ENCODE results near the gene SYT11. TPM values are rescaled to one million over a fixed set of nuclear protein-coding genes. Genes with fewer than 3 reads are reported as not detected.

Gene SYT11
- total and polyA plus RNA-seq, 2 of the 8 experiments (the other 6 are each of a cell fraction or from before 2014, with no cell fraction given), result 7.2 to 9.6 TPM

DNA sequence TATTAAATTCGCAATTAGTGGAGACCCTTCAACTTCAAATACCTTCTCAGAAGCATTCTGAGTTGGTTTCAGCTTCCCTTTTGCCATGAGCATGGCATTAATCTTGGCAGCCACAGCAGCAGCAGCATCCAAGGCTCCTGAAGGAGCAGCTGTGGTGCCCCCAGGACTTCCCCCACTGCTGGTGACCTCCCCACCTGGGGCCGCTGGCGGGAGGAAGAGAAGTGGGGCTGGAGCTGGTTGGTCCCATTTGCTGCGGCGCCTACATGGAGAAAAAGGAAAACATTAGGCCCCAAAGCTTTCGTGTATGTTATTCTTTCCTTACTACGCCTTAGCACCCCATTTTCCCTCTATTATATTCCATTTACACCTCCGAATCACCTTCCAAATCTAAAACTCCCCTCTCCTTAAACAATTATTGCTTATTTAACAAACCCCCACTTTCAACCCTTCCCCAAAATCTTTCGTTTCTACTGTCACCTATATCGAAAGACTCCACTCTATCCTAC is 74.3 kb downstream of the SYT11 start:
- H3K27ac ChIP-seq (ENCODE audit: low read depth, low read length), result peak overlapping the region; percentile 88

More for the DNA sequence above, 74.3 kb downstream of the SYT11 start:
- peak overlapping the region; percentile 89 to 100 (median 94) for H3K4me3 ChIP-seq (ENCODE audit: extremely low read depth in 1 of 4, insufficient read depth in 2 of 4, low read depth in 3 of 4, low read length in 4 of 4)
- H3K4ac ChIP-seq (replicated peaks; ENCODE audit: insufficient read length, low read depth, low read length), result peak overlapping the region; percentile 32
- peaks cover 10 to 51% of the 10 kb centered on the region in 2 experiments for H3K79me2 ChIP-seq (ENCODE audit: control insufficient read depth in 1 of 2, insufficient read depth in 2 of 2, low read length in 2 of 2)
- no peak overlapping the region for H2BK20ac ChIP-seq (ENCODE audit: low read length)
- H4K8ac ChIP-seq (ENCODE audit: extremely low read depth, insufficient read depth, low read length), result peak overlapping the region; percentile 99; the same call in 1 of the 2 replicates
- H3K23me2 ChIP-seq (ENCODE audit: low read depth, low read length), result peaks cover 5% of the 10 kb centered on the region
- H2BK120ac ChIP-seq (replicated peaks; ENCODE audit: low read depth, low read length), result no peak overlapping the region
- H2AK5ac ChIP-seq (ENCODE audit: low read depth, low read length), result no peak overlapping the region; the same call in 1 of the 2 replicates
- H2BK12ac ChIP-seq (ENCODE audit: low read depth, low read length), result peak overlapping the region; percentile 27; the same call in 1 of the 2 replicates
- peaks cover 0 to 2% (median 1%) of the 10 kb centered on the region in 4 experiments; a peak in 4 of 7 replicates for H3K4me1 ChIP-seq (replicated peaks in 1 of 4; ENCODE audit: control insufficient read depth in 3 of 4, insufficient read depth in 4 of 4, low read length in 3 of 4)
- no peak overlapping the region for H3K23ac ChIP-seq (ENCODE audit: insufficient read length)
- peak overlapping the region; percentile 86 to 100 (median 96) for H3K9ac ChIP-seq (replicated peaks in 1 of 4; ENCODE audit: extremely low read depth in 1 of 4, low read depth in 3 of 4, low read length in 3 of 4)
- H2AFZ ChIP-seq (ENCODE audit: low read length), result no peak overlapping the region
- H3K79me1 ChIP-seq (ENCODE audit: low read depth, low read length), result peaks cover 2% of the 10 kb centered on the region; the same call in 1 of the 2 replicates
- H4K20me1 ChIP-seq (replicated peaks in 1 of 2; ENCODE audit: control insufficient read depth in 1 of 2, insufficient read depth in 2 of 2, low read length in 2 of 2), result peaks cover 0 to 15% of the 10 kb centered on the region in 2 experiments
- peak overlapping the region; percentile 85 to 92 for H3K4me2 ChIP-seq (ENCODE audit: insufficient read depth in 1 of 2, low read depth in 2 of 2, low read length in 2 of 2)
- DNase-seq (ENCODE audit: low read depth in 1 of 2, low spot score in 2 of 2), result no peak
- no peak overlapping the region for H2BK15ac ChIP-seq (ENCODE audit: low read length)
- peak overlapping the region; percentile 70 for H4K91ac ChIP-seq (replicated peaks; ENCODE audit: insufficient read length, low read length)
- H3K56ac ChIP-seq (replicated peaks; ENCODE audit: insufficient read length, low read depth, low read length), result peak overlapping the region; percentile 89
- H3K14ac ChIP-seq (ENCODE audit: insufficient read length), result peak overlapping the region; percentile 67
- H4K5ac ChIP-seq (ENCODE audit: insufficient read length, low read depth, low read length), result peak overlapping the region; percentile 98
- H3K18ac ChIP-seq (ENCODE audit: extremely low read depth, low read length), result no peak overlapping the region
- H3K9me3 ChIP-seq (ENCODE audit: insufficient read depth in 2 of 2, low read depth in 1 of 2, low read length in 1 of 2), result no peaks in the 10 kb centered on the region
- H3K27me3 ChIP-seq (replicated peaks in 1 of 4; ENCODE audit: control insufficient read depth in 3 of 4, extremely low read depth in 1 of 4, insufficient read depth in 3 of 4, low read length in 3 of 4), result no peaks in the 10 kb centered on the region
- no peak for FAIRE-seq
- TF ChIP-seq CHD2 (IDR thresholded peaks at IDR 0.05; ENCODE audit: low read length) (no peak), EZH2 (IDR thresholded peaks at IDR 0.05; ENCODE audit: low read depth, low read length, severe bottlenecking) (no peak), TEAD4 (IDR thresholded peaks at IDR 0.05; ENCODE audit: low read depth, low read length) (no peak), SRF (IDR thresholded peaks at IDR 0.05; ENCODE audit: low read depth, low read length) (no peak), ASH2L (IDR thresholded peaks at IDR 0.05; ENCODE audit: low read length) (no peak), FOSL1 (IDR thresholded peaks at IDR 0.05; ENCODE audit: insufficient read depth, low read depth, low read length) (no peak), SP1 (IDR thresholded peaks at IDR 0.05; ENCODE audit: low read depth, low read length) (no peak), SP4 (IDR thresholded peaks at IDR 0.05; ENCODE audit: low read length) (no peak), YY1 (IDR thresholded peaks at IDR 0.05; ENCODE audit: low read depth, low read length) (no peak), NANOG (IDR thresholded peaks at IDR 0.05; ENCODE audit: insufficient read depth, low read depth, low read length, poor library complexity, severe bottlenecking) (no peak), CEBPB (IDR thresholded peaks at IDR 0.05; ENCODE audit: low read depth, low read length) (no peak)
- TF ChIP-seq, protein P1, sequence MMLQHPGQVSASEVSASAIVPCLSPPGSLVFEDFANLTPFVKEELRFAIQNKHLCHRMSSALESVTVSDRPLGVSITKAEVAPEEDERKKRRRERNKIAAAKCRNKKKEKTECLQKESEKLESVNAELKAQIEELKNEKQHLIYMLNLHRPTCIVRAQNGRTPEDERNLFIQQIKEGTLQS (IDR thresholded peaks at IDR 0.05; ENCODE audit: insufficient read depth, low read depth, low read length), result no peak
- H2BK5ac ChIP-seq (ENCODE audit: low read depth, low read length), result peak overlapping the region; percentile 98
- 10 to 100% methylated on average over 3 to 10 of the region's 10 CpGs for WGBS, 2 experiments (ENCODE audit: extremely low coverage in 1 of 2, insufficient coverage in 1 of 2, insufficient read length in 1 of 2, insufficient replicate concordance in 2 of 2, low coverage in 1 of 2, low lambda C conversion rate in 2 of 2, missing lambda C conversion rate in 1 of 2)
- ChIA-PET CTCF (ENCODE audit: partially characterized antibody) (interaction anchor here (0.6 to 2.8 kb wide), 9 partner anchors 11 to 133 kb away, joined by 3 to 18 read pairs (median 5); partner anchors contain the start of gene ARHGEF2), POLR2A (ENCODE audit: partially characterized antibody) (interaction anchor here (0.8 to 6.7 kb wide), 25 partner anchors 8 to 150 kb away, joined by 3 to 109 read pairs (median 4); partner anchors contain the start of genes ARHGEF2, GON4L and MEX3A)
- peaks cover 19 to 47% (median 32%) of the 10 kb centered on the region in 4 experiments for H3K36me3 ChIP-seq (ENCODE audit: control insufficient read depth in 2 of 4, insufficient read depth in 4 of 4, low read length in 3 of 4)
